Gastroesophageal sphincter (tissue), 4 donors: ENCODE data around the gene SLC9A7. TPM values are rescaled to one million over a fixed set of nuclear protein-coding genes. Genes with fewer than 3 reads are reported as not detected.
"Not testable (repeated sequence)": the region's sequence is repeated elsewhere in the genome, so short reads cannot be mapped to it uniquely, and the experiment has no call there.

Source experiments
- ATAC-seq: fragments of 150-250 bp; one replicate; pipeline ENCODE4 v1.9.1; 2016; ENCODE audit warnings: mild to moderate bottlenecking, moderate library complexity
- H3K27ac ChIP-seq, 4 donors: fragments of 200-600 bp; sonication (generic) in 3 of 4; 1 replicate in 3 of 4; 2 replicates in 1 of 4; pipeline ENCODE4 v1.5.1; 2016 to 2019
- H3K27me3 ChIP-seq: fragments of 200-600 bp; sonication (generic); one replicate; pipeline ENCODE4 v1.5.1; 2019
- H3K36me3 ChIP-seq, 2 donors: fragments of 200-600 bp; sonication (generic); one replicate each; pipeline ENCODE4 v1.5.1; 2019; ENCODE audit warnings: control low read depth in 1 of 2
- H3K4me1 ChIP-seq, 3 donors: fragments of 200-600 bp; sonication (generic); 1 replicate in 2 of 3; 2 replicates in 1 of 3; pipeline ENCODE4 v1.5.1; 2016 to 2019; ENCODE audit warnings: control low read depth in 2 of 3
- H3K4me3 ChIP-seq, 2 donors: fragments of 200-600 bp; sonication (generic); one replicate each; pipeline ENCODE4 v1.5.1; 2019; ENCODE audit warnings: mild to moderate bottlenecking in 1 of 2, moderate library complexity in 1 of 2
- H3K9me3 ChIP-seq, 3 donors: fragments of 200-600 bp; sonication (generic); one replicate each; pipeline ENCODE4 v1.5.1; 2017 to 2019; ENCODE audit warnings: control low read depth in 2 of 3
- EP300 ChIP-seq: sonication (generic); formaldehyde crosslinking; IDR thresholded peaks from one replicate; pipeline ENCODE4 v1.6.1; 2017; ENCODE audit warnings: antibody characterized with exemption, mild to moderate bottlenecking
- POLR2A ChIP-seq, 2 donors: fragments of 450-650 bp; IDR thresholded peaks; one replicate each; pipeline ENCODE4 v1.6.1; 2017; ENCODE audit warnings: antibody characterized with exemption in 2 of 2, mild to moderate bottlenecking in 2 of 2, moderate library complexity in 1 of 2
- POLR2AphosphoS5 ChIP-seq: sonication (generic); formaldehyde crosslinking; IDR thresholded peaks from one replicate; pipeline ENCODE4 v1.6.1; 2017; ENCODE audit warnings: antibody characterized with exemption
- WGBS, 2 donors: methylation state at CpG; one replicate each; pipeline ENCODE4 v1.1.5; 2018; ENCODE audit warnings: low coverage in 1 of 2; 5-methylcytosine and 5-hydroxymethylcytosine counted together
- total RNA-seq, 4 donors: library from RNA; depleted of rRNA; stranded (reverse); fragments of >200 nt; gene quantifications; one replicate each; pipeline ENCODE4 v1.1.0, GENCODE V29; 2016
- TF ChIP-seq, protein P1 (sequence below), 4 experiments: fragments of 200-600 bp in 2 of 4; fragments of 450-650 bp in 2 of 4; sonication (generic) in 1 of 4; IDR thresholded peaks; one replicate each; pipeline ENCODE4 v1.5.1; 2017 to 2019; ENCODE audit warnings: antibody characterized with exemption in 4 of 4, mild to moderate bottlenecking in 2 of 4, moderate library complexity in 2 of 4

SLC9A7 gene
- total RNA-seq, 4 donors from 2014 or later: 3.5 to 6.1 (median 4.2) TPM

GRCh38 chrX:46793386-46794143, 34.6 kb upstream of the SLC9A7 start:
- H3K27me3 ChIP-seq: no peaks in the 10 kb centered on the region
- no peaks in the 10 kb centered on the region for H3K36me3 ChIP-seq
- H3K4me1 ChIP-seq: no peaks in the 10 kb centered on the region
- WGBS, 2 donors: 61 to 85% methylated on average over 3 to 5 of the region's 6 CpGs
- no peak overlapping the region for H3K4me3 ChIP-seq
- TF ChIP-seq, protein P1, sequence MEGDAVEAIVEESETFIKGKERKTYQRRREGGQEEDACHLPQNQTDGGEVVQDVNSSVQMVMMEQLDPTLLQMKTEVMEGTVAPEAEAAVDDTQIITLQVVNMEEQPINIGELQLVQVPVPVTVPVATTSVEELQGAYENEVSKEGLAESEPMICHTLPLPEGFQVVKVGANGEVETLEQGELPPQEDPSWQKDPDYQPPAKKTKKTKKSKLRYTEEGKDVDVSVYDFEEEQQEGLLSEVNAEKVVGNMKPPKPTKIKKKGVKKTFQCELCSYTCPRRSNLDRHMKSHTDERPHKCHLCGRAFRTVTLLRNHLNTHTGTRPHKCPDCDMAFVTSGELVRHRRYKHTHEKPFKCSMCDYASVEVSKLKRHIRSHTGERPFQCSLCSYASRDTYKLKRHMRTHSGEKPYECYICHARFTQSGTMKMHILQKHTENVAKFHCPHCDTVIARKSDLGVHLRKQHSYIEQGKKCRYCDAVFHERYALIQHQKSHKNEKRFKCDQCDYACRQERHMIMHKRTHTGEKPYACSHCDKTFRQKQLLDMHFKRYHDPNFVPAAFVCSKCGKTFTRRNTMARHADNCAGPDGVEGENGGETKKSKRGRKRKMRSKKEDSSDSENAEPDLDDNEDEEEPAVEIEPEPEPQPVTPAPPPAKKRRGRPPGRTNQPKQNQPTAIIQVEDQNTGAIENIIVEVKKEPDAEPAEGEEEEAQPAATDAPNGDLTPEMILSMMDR (IDR thresholded peaks at IDR 0.05): no peak
- TF ChIP-seq EP300: no peak
- no peaks in the 10 kb centered on the region for H3K9me3 ChIP-seq
- H3K27ac ChIP-seq: no peak overlapping the region
- ATAC-seq: no peak

DNA sequence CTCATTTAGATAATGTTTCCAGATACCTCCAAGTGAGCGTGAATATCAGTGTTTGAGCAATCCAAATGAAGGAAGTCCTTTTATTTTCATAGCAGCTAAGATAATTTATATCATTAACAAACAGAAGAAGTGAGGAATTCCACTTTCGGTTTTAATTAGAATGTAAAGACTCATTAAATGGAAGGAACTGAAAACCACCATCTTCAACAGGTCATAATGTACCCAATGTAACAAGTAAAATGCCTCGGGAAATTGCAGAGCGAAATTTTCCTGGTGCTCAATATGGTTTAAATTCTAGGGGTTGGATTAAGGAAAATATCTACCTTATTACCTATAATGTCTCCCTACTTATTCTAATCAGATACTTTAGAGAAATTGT, 33.9 kb upstream of the SLC9A7 start:
- no peaks in the 10 kb centered on the region for H3K27me3 ChIP-seq
- H3K4me1 ChIP-seq: no peaks in the 10 kb centered on the region
- H3K9me3 ChIP-seq: no peaks in the 10 kb centered on the region
- no peak overlapping the region for H3K4me3 ChIP-seq
- H3K27ac ChIP-seq: no peak overlapping the region
- no peaks in the 10 kb centered on the region for H3K36me3 ChIP-seq
- TF ChIP-seq POLR2AphosphoS5 (no peak), EP300 (no peak), POLR2A (IDR thresholded peaks at IDR 0.05) (no peak)
- TF ChIP-seq, protein P1 (IDR thresholded peaks at IDR 0.05): no peak
- 59 to 80% methylated on average over 4 of the region's 4 CpGs for WGBS, 2 donors
- no peak for ATAC-seq

- TF ChIP-seq POLR2AphosphoS5 (no peak), EP300 (no peak), POLR2A (IDR thresholded peaks at IDR 0.05) (no peak)
- TF ChIP-seq, protein P1 (IDR thresholded peaks at IDR 0.05): no peak
- ATAC-seq: no peak
- no peaks in the 10 kb centered on the region for H3K27me3 ChIP-seq
- H3K9me3 ChIP-seq: no peaks in the 10 kb centered on the region
- WGBS, 2 donors: 11 to 75% methylated on average over 1 to 3 of the region's 7 CpGs
- H3K4me1 ChIP-seq: no peaks in the 10 kb centered on the region
- no peaks in the 10 kb centered on the region for H3K36me3 ChIP-seq
- no peak overlapping the region for H3K27ac ChIP-seq
- no peak overlapping the region for H3K4me3 ChIP-seq
Observed at GRCh38 chrX:46791927-46792809, 33.2 kb upstream of the SLC9A7 start.

DNA sequence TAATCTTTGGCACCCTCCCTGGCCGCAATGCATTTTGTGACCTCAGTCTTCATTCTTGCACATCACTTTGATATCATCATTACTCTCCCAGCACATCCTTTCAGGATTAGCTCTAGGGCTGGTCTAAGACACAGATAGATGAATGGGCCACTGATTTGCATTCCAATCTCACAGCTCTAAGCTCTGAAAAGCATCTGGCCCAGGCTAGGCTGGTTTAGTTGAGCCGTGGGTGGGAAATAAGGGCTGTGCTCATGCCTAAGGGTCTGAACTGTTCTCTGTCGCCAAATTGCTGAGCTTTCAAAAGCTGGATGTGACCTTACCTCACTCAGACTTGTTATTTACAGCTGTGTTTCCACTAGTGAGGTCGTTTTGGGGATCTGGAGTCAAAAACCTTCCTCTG, 30.0 kb upstream of the SLC9A7 start:
- no peaks in the 10 kb centered on the region for H3K36me3 ChIP-seq
- no peak overlapping the region for H3K4me3 ChIP-seq
- H3K4me1 ChIP-seq: no peaks in the 10 kb centered on the region
- no peak for ATAC-seq
- 35 to 50% methylated on average over 2 of the region's 4 CpGs for WGBS, 2 donors
- TF ChIP-seq POLR2AphosphoS5 (no peak), POLR2A (IDR thresholded peaks at IDR 0.05) (no peak), EP300 (no peak)
- TF ChIP-seq, protein P1 (IDR thresholded peaks at IDR 0.05): no peak
- H3K27me3 ChIP-seq: no peaks in the 10 kb centered on the region
- H3K27ac ChIP-seq: no peak overlapping the region
- H3K9me3 ChIP-seq: no peaks in the 10 kb centered on the region

DNA sequence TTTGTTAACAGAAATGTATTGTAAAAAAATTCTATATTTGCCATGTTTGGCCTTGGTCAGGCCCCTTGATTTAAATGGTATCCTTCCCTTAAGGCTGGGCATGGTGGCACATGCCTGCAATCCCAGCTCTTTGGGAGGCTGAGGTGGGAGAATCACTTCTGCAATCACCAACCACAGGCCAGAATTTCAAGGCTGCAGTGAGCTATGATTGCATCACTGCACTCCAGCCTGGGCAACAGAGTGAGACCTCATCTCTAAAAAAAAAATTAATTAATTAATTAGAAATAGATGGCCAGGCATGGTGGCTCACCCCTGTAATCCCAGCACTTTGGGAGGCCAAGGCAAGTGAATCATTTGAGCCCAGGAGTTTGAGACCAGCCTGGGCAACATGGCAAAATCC, 25.5 kb upstream of the SLC9A7 start:
- H3K4me3 ChIP-seq, H3K27ac ChIP-seq, H3K36me3 ChIP-seq, ATAC-seq, H3K4me1 ChIP-seq, H3K9me3 ChIP-seq, H3K27me3 ChIP-seq: not testable (repeated sequence)
